BLaER1 (cell line): ENCODE measurements around the gene DNASE1L2.

Source experiments
- H3K27ac ChIP-seq: shearing (Covaris generic); formaldehyde crosslinking; 2 replicates; pipeline ENCODE4 v1.8.1; 2022
- H3K27me3 ChIP-seq: shearing (Covaris generic); formaldehyde crosslinking; 2 replicates; pipeline ENCODE4 v1.8.1; 2022
- H3K36me3 ChIP-seq: shearing (Covaris generic); formaldehyde crosslinking; 2 replicates; pipeline ENCODE4 v1.8.1; 2022
- H3K4me1 ChIP-seq: shearing (Covaris generic); formaldehyde crosslinking; 2 replicates; pipeline ENCODE4 v1.8.1; 2022
- H3K4me2 ChIP-seq: shearing (Covaris generic); formaldehyde crosslinking; 2 replicates; pipeline ENCODE4 v1.8.1; 2022
- H3K4me3 ChIP-seq: shearing (Covaris generic); formaldehyde crosslinking; 2 replicates; pipeline ENCODE4 v1.8.1; 2022
- H3K9ac ChIP-seq: shearing (Covaris generic); formaldehyde crosslinking; 2 replicates; pipeline ENCODE4 v1.8.1; 2022
- H3K9me3 ChIP-seq: shearing (Covaris generic); formaldehyde crosslinking; 2 replicates; pipeline ENCODE4 v1.8.1; 2022
- H4K20me1 ChIP-seq: shearing (Covaris generic); formaldehyde crosslinking; 2 replicates; pipeline ENCODE4 v1.8.1; 2022
- Cebpa-rat ChIP-seq: shearing (Covaris generic); IDR thresholded peaks from 2 replicates; pipeline ENCODE4 v1.8.1; 2022

DNASE1L2 gene

GRCh38 chr16:2233046-2233775, 3.0 kb upstream of the DNASE1L2 start:
- peaks cover 14% of the 10 kb centered on the region for H3K4me1 ChIP-seq
- peaks cover 21% of the 10 kb centered on the region for H3K27me3 ChIP-seq
- peaks cover 94% of the 10 kb centered on the region for H3K36me3 ChIP-seq
- no peaks in the 10 kb centered on the region for H3K9me3 ChIP-seq
- H4K20me1 ChIP-seq = peaks cover 94% of the 10 kb centered on the region
- peak overlapping the region; percentile 65; the same call in 1 of the 2 replicates for H3K4me2 ChIP-seq
- H3K9ac ChIP-seq = no peak overlapping the region
- no peak overlapping the region for H3K4me3 ChIP-seq
- H3K27ac ChIP-seq = 0 out of 2 replicates have a peak overlapping the region, but pooled peaks have one; percentile 26
- TF ChIP-seq Cebpa-rat = no peak

GRCh38 chr16:2233872-2234812, 2.1 kb upstream of the DNASE1L2 start:
- TF ChIP-seq Cebpa-rat = no peak
- H3K4me2 ChIP-seq = peak overlapping the region; percentile 65
- peaks cover 14% of the 10 kb centered on the region for H3K4me1 ChIP-seq
- H3K27me3 ChIP-seq = peaks cover 23% of the 10 kb centered on the region
- no peak overlapping the region for H3K9ac ChIP-seq
- H4K20me1 ChIP-seq = peaks cover 94% of the 10 kb centered on the region
- 0 out of 2 replicates have a peak overlapping the region, but pooled peaks have one; percentile 26 for H3K27ac ChIP-seq
- H3K9me3 ChIP-seq = no peaks in the 10 kb centered on the region
- H3K36me3 ChIP-seq = peaks cover 94% of the 10 kb centered on the region
- no peak overlapping the region; the same call in 1 of the 2 replicates for H3K4me3 ChIP-seq

GRCh38 chr16:2234813-2235170, 1.5 kb upstream of the DNASE1L2 start:
- no peak for TF ChIP-seq Cebpa-rat
- Histone ChIP-seq H3K36me3 (peaks cover 94% of the 10 kb centered on the region), H3K4me3 (no peak overlapping the region)

GRCh38 chr16:2235234-2235651, 1.0 kb upstream of the DNASE1L2 start:
- Histone ChIP-seq H3K27me3 (peaks cover 23% of the 10 kb centered on the region), H4K20me1 (peaks cover 94% of the 10 kb centered on the region), H3K9me3 (no peaks in the 10 kb centered on the region), H3K27ac (no peak overlapping the region), H3K9ac (no peak overlapping the region), H3K4me2 (no peak overlapping the region; the same call in 1 of the 2 replicates), H3K4me1 (peaks cover 14% of the 10 kb centered on the region), H3K4me3 (no peak overlapping the region), H3K36me3 (peaks cover 91% of the 10 kb centered on the region)
- TF ChIP-seq Cebpa-rat = no peak

More at GRCh38 chr16:2234813-2235170, 1.5 kb upstream of the DNASE1L2 start:
- H3K4me2 ChIP-seq = peak overlapping the region; percentile 7; the same call in 1 of the 2 replicates
- peaks cover 14% of the 10 kb centered on the region for H3K4me1 ChIP-seq
- H4K20me1 ChIP-seq = peaks cover 94% of the 10 kb centered on the region
- no peaks in the 10 kb centered on the region for H3K9me3 ChIP-seq
- no peak overlapping the region for H3K27ac ChIP-seq
- no peak overlapping the region for H3K9ac ChIP-seq
- H3K27me3 ChIP-seq = peaks cover 23% of the 10 kb centered on the region

GRCh38 chr16:2235695-2236336, 428 bp upstream of the DNASE1L2 start:
- H3K27ac ChIP-seq = no peak overlapping the region

GRCh38 chr16:2237102-2237482, 848 bp downstream of the DNASE1L2 start:
- Histone ChIP-seq H3K9me3 (no peaks in the 10 kb centered on the region), H4K20me1 (peaks cover 77% of the 10 kb centered on the region), H3K4me3 (no peak overlapping the region), H3K4me1 (peaks cover 14% of the 10 kb centered on the region), H3K27ac (no peak overlapping the region), H3K36me3 (peaks cover 87% of the 10 kb centered on the region), H3K27me3 (peaks cover 23% of the 10 kb centered on the region), H3K9ac (no peak overlapping the region), H3K4me2 (no peak overlapping the region)
- no peak for TF ChIP-seq Cebpa-rat

More at GRCh38 chr16:2235695-2236336, 428 bp upstream of the DNASE1L2 start:
- H4K20me1 ChIP-seq = peaks cover 90% of the 10 kb centered on the region
- H3K4me3 ChIP-seq = no peak overlapping the region
- H3K9me3 ChIP-seq = no peaks in the 10 kb centered on the region
- peaks cover 23% of the 10 kb centered on the region for H3K27me3 ChIP-seq
- H3K4me1 ChIP-seq = peaks cover 14% of the 10 kb centered on the region
- H3K36me3 ChIP-seq = peaks cover 89% of the 10 kb centered on the region
- H3K4me2 ChIP-seq = no peak overlapping the region
- no peak overlapping the region for H3K9ac ChIP-seq
- no peak for TF ChIP-seq Cebpa-rat

- no peak overlapping the region for H3K4me3 ChIP-seq
- peaks cover 23% of the 10 kb centered on the region for H3K27me3 ChIP-seq
- no peak overlapping the region for H3K4me2 ChIP-seq
- H3K9me3 ChIP-seq = no peaks in the 10 kb centered on the region
- TF ChIP-seq Cebpa-rat = no peak
- peaks cover 14% of the 10 kb centered on the region for H3K4me1 ChIP-seq
- no peak overlapping the region for H3K27ac ChIP-seq
- no peak overlapping the region for H3K9ac ChIP-seq
- H3K36me3 ChIP-seq = peaks cover 87% of the 10 kb centered on the region
- H4K20me1 ChIP-seq = peaks cover 74% of the 10 kb centered on the region
Measured at GRCh38 chr16:2237493-2238149, 1.4 kb downstream of the DNASE1L2 start.

GRCh38 chr16:2238150-2238837, 2.0 kb downstream of the DNASE1L2 start:
- Histone ChIP-seq H3K27me3 (peaks cover 23% of the 10 kb centered on the region), H3K27ac (no peak overlapping the region), H4K20me1 (peaks cover 76% of the 10 kb centered on the region), H3K9me3 (no peaks in the 10 kb centered on the region), H3K4me3 (no peak overlapping the region), H3K4me2 (no peak overlapping the region), H3K4me1 (peaks cover 19% of the 10 kb centered on the region), H3K36me3 (peaks cover 87% of the 10 kb centered on the region), H3K9ac (no peak overlapping the region)
- TF ChIP-seq Cebpa-rat = no peak
